NB4 (cell line): ENCODE data around the gene ATP9B.

Source experiments
- POLR2A ChIP-seq: IDR thresholded peaks from 2 replicates; pipeline ENCODE4 v1.6.1; 2011; ENCODE audit warnings: mild to moderate bottlenecking; ENCODE audit not compliant: insufficient read length; ENCODE audit errors: extremely low read depth
- TF ChIP-seq, protein P1 (sequence below): IDR thresholded peaks from one replicate; pipeline ENCODE4 v1.5.1; 2012; ENCODE audit warnings: low read depth, low read length
- TF ChIP-seq, protein P2 (sequence below): IDR thresholded peaks from 2 replicates; pipeline ENCODE4 v1.6.1; 2011; ENCODE audit warnings: low read depth, low read length

DNA sequence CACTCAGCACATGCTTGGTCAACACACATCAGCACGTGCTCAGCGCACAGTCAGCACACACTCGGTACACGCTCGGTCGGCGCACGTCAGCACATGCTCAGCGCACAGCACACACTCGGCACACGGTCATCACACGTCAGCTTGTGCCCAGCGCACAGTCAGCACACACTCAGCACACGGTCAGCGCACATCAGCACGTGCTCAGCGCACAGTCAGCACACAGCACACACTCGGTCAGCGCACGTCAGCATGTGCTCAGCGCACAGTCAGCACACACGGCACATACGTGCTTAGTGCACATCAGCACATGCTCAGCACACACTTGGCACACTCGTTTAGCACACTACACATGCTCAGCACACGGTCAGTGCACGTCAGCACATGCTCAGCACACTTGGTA is 276.8 kb downstream of the ATP9B start:
- TF ChIP-seq, protein P1, sequence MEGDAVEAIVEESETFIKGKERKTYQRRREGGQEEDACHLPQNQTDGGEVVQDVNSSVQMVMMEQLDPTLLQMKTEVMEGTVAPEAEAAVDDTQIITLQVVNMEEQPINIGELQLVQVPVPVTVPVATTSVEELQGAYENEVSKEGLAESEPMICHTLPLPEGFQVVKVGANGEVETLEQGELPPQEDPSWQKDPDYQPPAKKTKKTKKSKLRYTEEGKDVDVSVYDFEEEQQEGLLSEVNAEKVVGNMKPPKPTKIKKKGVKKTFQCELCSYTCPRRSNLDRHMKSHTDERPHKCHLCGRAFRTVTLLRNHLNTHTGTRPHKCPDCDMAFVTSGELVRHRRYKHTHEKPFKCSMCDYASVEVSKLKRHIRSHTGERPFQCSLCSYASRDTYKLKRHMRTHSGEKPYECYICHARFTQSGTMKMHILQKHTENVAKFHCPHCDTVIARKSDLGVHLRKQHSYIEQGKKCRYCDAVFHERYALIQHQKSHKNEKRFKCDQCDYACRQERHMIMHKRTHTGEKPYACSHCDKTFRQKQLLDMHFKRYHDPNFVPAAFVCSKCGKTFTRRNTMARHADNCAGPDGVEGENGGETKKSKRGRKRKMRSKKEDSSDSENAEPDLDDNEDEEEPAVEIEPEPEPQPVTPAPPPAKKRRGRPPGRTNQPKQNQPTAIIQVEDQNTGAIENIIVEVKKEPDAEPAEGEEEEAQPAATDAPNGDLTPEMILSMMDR = no peak
- TF ChIP-seq POLR2A = no peak
- TF ChIP-seq, protein P2, sequence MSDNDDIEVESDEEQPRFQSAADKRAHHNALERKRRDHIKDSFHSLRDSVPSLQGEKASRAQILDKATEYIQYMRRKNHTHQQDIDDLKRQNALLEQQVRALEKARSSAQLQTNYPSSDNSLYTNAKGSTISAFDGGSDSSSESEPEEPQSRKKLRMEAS = no peak
